ENCODE measurements around the gene IDH3B.

GRCh38 chr20:2610941-2611720, 52.9 kb downstream of the IDH3B start:
- TF ChIP-seq SUZ12 (IDR thresholded peaks at IDR 0.05; ENCODE audit: extremely low read depth, insufficient read depth, insufficient read length) (no peak), ZNF274 (IDR thresholded peaks at IDR 0.05; ENCODE audit: low read depth, low read length) (no peak), YY1 (IDR thresholded peaks at IDR 0.05; ENCODE audit: insufficient read depth, insufficient read length) (no peak)
